B cell (primary cell): ENCODE results near the gene HYLS1. TPM values are rescaled to one million over a fixed set of nuclear protein-coding genes. Genes with fewer than 3 reads are reported as not detected.

Experiments
- ATAC-seq: fragments of 200-7000 bp; cut with Tn5 transposase; one replicate; pipeline ENCODE4 v1.10.0; 2021; ENCODE audit warnings: low read depth, mild to moderate bottlenecking, moderate number of reproducible peaks, moderate library complexity
- CTCF ChIA-PET: fragments of 350-600 bp; sonication (Branson Sonifier 250); formaldehyde crosslinking; loops from one replicate; lab custom pipeline; 2021; ENCODE audit warnings: antibody characterized with exemption, inconsistent platforms; lab: Charles Lee
- POLR2A ChIA-PET: fragments of 350-600 bp; sonication (Branson Sonifier 250); formaldehyde crosslinking; loops from one replicate; lab custom pipeline; 2021; ENCODE audit warnings: antibody characterized with exemption; lab: Charles Lee
- DNase-seq: peaks from one replicate; pipeline ENCODE4 v3.0.0; 2013
- H2AFZ ChIP-seq: 2 replicates; pipeline ENCODE4 v1.6.1; 2012; ENCODE audit warnings: mild to moderate bottlenecking, low read depth, low read length; ENCODE audit not compliant: insufficient read depth, poor library complexity, severe bottlenecking
- H3K27ac ChIP-seq, 2 donors: 1 replicate in 1 of 2; 2 replicates in 1 of 2; pipeline ENCODE4 v1.5.1; 2012 to 2013; ENCODE audit warnings: low read length in 2 of 2, mild to moderate bottlenecking in 2 of 2, moderate library complexity in 1 of 2
- H3K27me3 ChIP-seq, 4 experiments: fragments of 200-600 bp in 1 of 4; sonication (generic) in 1 of 4; replicated peaks in 1 of 4; 1 replicate in 2 of 4; 2 replicates in 2 of 4; pipeline versions ENCODE4 v1.6.1 to v1.7.0; 2013 to 2016; ENCODE audit warnings: low read length in 3 of 4, mild to moderate bottlenecking in 2 of 4, mixed read lengths in 1 of 4, moderate library complexity in 1 of 4; ENCODE audit not compliant: insufficient read depth in 4 of 4, control insufficient read depth in 3 of 4; ENCODE audit errors: control extremely low read depth in 1 of 4
- H3K36me3 ChIP-seq, 2 experiments: replicated peaks in 1 of 2; 1 replicate in 1 of 2; 2 replicates in 1 of 2; pipeline versions ENCODE4 v1.6.1 to v1.7.1; 2013; ENCODE audit warnings: low read length in 1 of 2; ENCODE audit not compliant: insufficient read depth in 2 of 2, control insufficient read depth in 1 of 2; ENCODE audit errors: control extremely low read depth in 1 of 2, extremely low read depth in 1 of 2
- H3K4me1 ChIP-seq, 2 donors: fragments of 200-600 bp in 1 of 2; sonication (generic) in 1 of 2; 1 replicate in 1 of 2; 2 replicates in 1 of 2; pipeline versions ENCODE4 v1.5.1 to v1.6.1; 2013 to 2017; ENCODE audit warnings: low read length in 2 of 2; ENCODE audit not compliant: control insufficient read depth in 2 of 2, insufficient read depth in 2 of 2
- H3K4me2 ChIP-seq: replicated peaks from 2 replicates; pipeline ENCODE3; 2012; ENCODE audit warnings: mild to moderate bottlenecking, low read depth, low read length; ENCODE audit not compliant: poor library complexity, severe bottlenecking
- H3K4me3 ChIP-seq, 5 experiments: fragments of 200-600 bp in 1 of 5; sonication (generic) in 1 of 5; 1 replicate in 3 of 5; 2 replicates in 2 of 5; pipeline versions ENCODE4 v1.5.1 to v1.7.0; 2011 to 2016; ENCODE audit warnings: low read length in 4 of 5, mild to moderate bottlenecking in 4 of 5, low read depth in 2 of 5, control low read depth in 1 of 5, moderate library complexity in 1 of 5; ENCODE audit not compliant: insufficient read depth in 1 of 5; ENCODE audit errors: control extremely low read depth in 1 of 5, extremely low read depth in 1 of 5
- H3K79me2 ChIP-seq: fragments of 200-600 bp; sonication (generic); one replicate; pipeline ENCODE4 v1.6.0; 2016; ENCODE audit warnings: low read length; ENCODE audit not compliant: control insufficient read depth, insufficient read depth
- H3K9ac ChIP-seq: fragments of 200-600 bp; sonication (generic); 2 replicates; pipeline ENCODE4 v1.6.1; 2017; ENCODE audit warnings: mild to moderate bottlenecking, low read length, moderate library complexity
- H3K9me3 ChIP-seq, 3 donors: one replicate each; pipeline versions ENCODE4 v1.6.1 to v1.7.1; 2013; ENCODE audit warnings: low read length in 2 of 3; ENCODE audit not compliant: control insufficient read depth in 2 of 3, insufficient read depth in 1 of 3; ENCODE audit errors: control extremely low read depth in 1 of 3
- H4K20me1 ChIP-seq: 2 replicates; pipeline ENCODE4 v1.6.0; 2012; ENCODE audit warnings: mild to moderate bottlenecking, low read length; ENCODE audit not compliant: insufficient read depth, control insufficient read depth, poor library complexity, severe bottlenecking
- H3K27ac Mint-ChIP-seq: one replicate; pipeline ENCODE4 v1.8.0; 2021; ENCODE audit warnings: mixed read lengths
- H3K27me3 Mint-ChIP-seq: one replicate; pipeline ENCODE4 v1.8.0; 2021; ENCODE audit warnings: mixed read lengths
- H3K4me1 Mint-ChIP-seq: one replicate; pipeline ENCODE4 v1.8.0; 2021; ENCODE audit warnings: mixed read lengths
- H3K4me3 Mint-ChIP-seq: one replicate; pipeline ENCODE4 v1.8.0; 2021; ENCODE audit warnings: mixed read lengths
- H3K9me3 Mint-ChIP-seq: one replicate; pipeline ENCODE4 v1.8.0; 2022; ENCODE audit warnings: mixed read lengths; ENCODE audit not compliant: insufficient read depth
- CTCF ChIP-seq: fragments of 200-600 bp; IDR thresholded peaks from one replicate; pipeline ENCODE4 v1.8.0; 2022; ENCODE audit warnings: antibody characterized with exemption, mild to moderate bottlenecking
- EZH2 ChIP-seq: IDR thresholded peaks from 2 replicates; pipeline ENCODE4 v1.6.1; 2012; ENCODE audit warnings: borderline replicate concordance, low read depth, mild to moderate bottlenecking, moderate library complexity, low read length; ENCODE audit not compliant: insufficient read depth, poor library complexity, severe bottlenecking
- WGBS: methylation state at CpG from one replicate; pipeline ENCODE4 v1.1.5; 2013; ENCODE audit warnings: missing lambda C conversion rate; ENCODE audit not compliant: insufficient coverage; 5-methylcytosine and 5-hydroxymethylcytosine counted together
- intact Hi-C: fragments of 100-400 bp; cut with micrococcal nuclease; formaldehyde crosslinking; loops from one replicate; pipeline ENCODE4 v1.10.0; 2022
- polyA plus RNA-seq: library from polyadenylated mRNA; depleted of rRNA; stranded (reverse); fragments of >200 nt; gene quantifications from 2 replicates; pipeline ENCODE4 v1.2.3, GENCODE V29; 2012
- total RNA-seq, 2 donors: library from RNA; stranded (reverse); fragments of 120-200 nt in 1 of 2; gene quantifications; 1 replicate in 1 of 2; 2 replicates in 1 of 2; pipeline versions ENCODE4 v1.2.3 to v1.2.4, GENCODE V29; 2013 to 2022

HYLS1 gene
- total and polyA plus RNA-seq, 2 donors (not counting 1 experiment from before 2014, with no cell fraction given) = 3.1 to 9.4 TPM

DNA sequence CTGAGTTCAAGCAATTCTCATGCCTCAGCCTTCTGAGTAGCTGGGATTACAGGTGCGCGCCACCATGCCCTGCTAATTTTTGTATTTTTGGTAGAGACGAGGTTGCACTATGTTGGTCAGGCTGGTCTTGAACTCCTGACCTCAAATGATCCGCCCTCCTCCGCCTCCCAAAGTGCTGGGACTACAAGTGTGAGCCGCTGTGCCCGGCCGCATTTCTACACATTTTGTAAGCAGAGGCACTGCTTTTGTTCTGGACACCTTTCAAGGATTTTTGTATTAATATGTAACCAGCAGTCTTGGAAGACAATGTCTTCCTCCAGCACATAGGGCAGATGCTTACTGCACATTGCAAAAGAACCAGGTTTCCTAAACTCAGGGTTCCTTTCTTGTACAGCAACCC is 47.0 kb downstream of the HYLS1 start:
- Histone ChIP-seq H3K36me3 (no peaks in the 10 kb centered on the region), H3K4me1 (no peaks in the 10 kb centered on the region), H3K27me3 (peaks cover 0 to 3% (median 0%) of the 10 kb centered on the region in 4 experiments), H3K4me3 (no peak overlapping the region), H3K9ac (no peak overlapping the region), H3K27ac (no peak overlapping the region), H2AFZ (no peak overlapping the region), H4K20me1 (no peaks in the 10 kb centered on the region), H3K79me2 (no peaks in the 10 kb centered on the region), H3K4me2 (no peak overlapping the region), H3K9me3 (no peaks in the 10 kb centered on the region)
- H3K4me1 Mint-ChIP-seq = no peaks in the 10 kb centered on the region
- no peak overlapping the region for H3K4me3 Mint-ChIP-seq
- ChIA-PET CTCF (no interaction called here), POLR2A (no interaction called here)
- intact Hi-C loops = no loop called here
- H3K27me3 Mint-ChIP-seq = peaks cover 11% of the 10 kb centered on the region
- no peak overlapping the region for H3K27ac Mint-ChIP-seq
- ATAC-seq (no peak), DNase-seq (no peak)
- whole genome bisulfite sequencing = 100% methylated on average over 6 of the region's 8 CpGs
- no peaks in the 10 kb centered on the region for H3K9me3 Mint-ChIP-seq
- no peak for TF ChIP-seq EZH2
- TF ChIP-seq CTCF = no peak

DNA sequence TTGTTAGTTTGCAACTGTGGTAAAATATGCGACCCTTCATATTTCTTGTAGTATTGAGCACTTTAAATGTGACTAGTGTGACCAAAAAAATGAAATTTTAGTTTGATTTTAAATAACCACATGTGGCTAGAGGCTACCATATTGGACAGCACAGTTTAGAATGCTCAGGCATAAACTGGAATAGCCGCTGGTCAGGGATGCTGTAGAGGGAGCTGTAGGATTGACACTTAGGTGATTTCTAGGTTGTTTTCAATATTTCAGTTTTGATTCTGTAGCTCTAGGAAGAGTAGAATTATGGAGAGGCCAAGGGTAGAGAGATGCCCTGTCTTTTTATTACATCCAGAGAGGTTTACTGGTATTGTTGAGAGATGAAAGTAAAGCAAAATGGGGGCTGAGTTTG is 47.6 kb downstream of the HYLS1 start:
- no peak for DNase-seq
- no peak overlapping the region for H3K9ac ChIP-seq
- H3K79me2 ChIP-seq = no peaks in the 10 kb centered on the region
- Mint-ChIP-seq H3K9me3 (no peaks in the 10 kb centered on the region), H3K27ac (no peak overlapping the region), H3K4me3 (no peak overlapping the region), H3K4me1 (no peaks in the 10 kb centered on the region), H3K27me3 (peaks cover 8% of the 10 kb centered on the region)
- ATAC-seq = no peak
- intact Hi-C loops = no loop called here
- POLR2A ChIA-PET = no interaction called here
- 90% methylated on average over 2 of the region's 2 CpGs for WGBS
- no peaks in the 10 kb centered on the region for H3K36me3 ChIP-seq
- no peak for TF ChIP-seq CTCF
- TF ChIP-seq EZH2 = no peak
- CTCF ChIA-PET = no interaction called here
- no peaks in the 10 kb centered on the region for H4K20me1 ChIP-seq
- H3K4me2 ChIP-seq = no peak overlapping the region
- H3K4me3 ChIP-seq = no peak overlapping the region
- H2AFZ ChIP-seq = no peak overlapping the region
- no peaks in the 10 kb centered on the region for H3K4me1 ChIP-seq
- no peak overlapping the region for H3K27ac ChIP-seq
- H3K27me3 ChIP-seq = no peaks in the 10 kb centered on the region
- no peaks in the 10 kb centered on the region for H3K9me3 ChIP-seq
